H9 (cell line): Measurements from ENCODE around the gene TMEM178B. TPM values are rescaled to one million over a fixed set of nuclear protein-coding genes. Genes with fewer than 3 reads are reported as not detected.

Source experiments
- DNase-seq: peaks from one replicate; pipeline ENCODE4 v3.0.0-alpha.2; 2017
- H2AFZ ChIP-seq: one replicate; pipeline ENCODE4 v1.6.1; 2013; ENCODE audit warnings: mild to moderate bottlenecking, low read length, control low read depth, moderate library complexity
- H2AK5ac ChIP-seq: 2 replicates; pipeline ENCODE4 v1.6.1; 2013; ENCODE audit warnings: low read length, control low read depth, mixed read lengths; ENCODE audit not compliant: insufficient read length
- H2BK120ac ChIP-seq: one replicate; pipeline ENCODE4 v1.6.1; 2013; ENCODE audit warnings: low read depth, mild to moderate bottlenecking, low read length, control low read depth, inconsistent platforms; ENCODE audit not compliant: poor library complexity, severe bottlenecking
- H2BK12ac ChIP-seq: 2 replicates; pipeline ENCODE4 v1.6.1; 2013; ENCODE audit warnings: low read length, control low read depth, mixed read lengths, low read depth; ENCODE audit not compliant: insufficient read length
- H2BK15ac ChIP-seq: 2 replicates; pipeline ENCODE4 v1.6.1; 2013; ENCODE audit warnings: low read depth, low read length, control low read depth
- H2BK20ac ChIP-seq: one replicate; pipeline ENCODE4 v1.6.1; 2013; ENCODE audit warnings: low read depth, mild to moderate bottlenecking, low read length, control low read depth, inconsistent platforms; ENCODE audit not compliant: poor library complexity, severe bottlenecking
- H2BK5ac ChIP-seq: 2 replicates; pipeline ENCODE4 v1.6.1; 2013; ENCODE audit warnings: low read length, control low read depth, mixed read lengths; ENCODE audit not compliant: insufficient read length
- H3K14ac ChIP-seq: 2 replicates; pipeline ENCODE4 v1.6.1; 2013; ENCODE audit warnings: low read length, control low read depth; ENCODE audit not compliant: insufficient read depth
- H3K18ac ChIP-seq: 2 replicates; pipeline ENCODE4 v1.6.1; 2013; ENCODE audit warnings: low read depth, mild to moderate bottlenecking, mixed read lengths, low read length, control low read depth; ENCODE audit not compliant: insufficient read length
- H3K23ac ChIP-seq: 2 replicates; pipeline ENCODE4 v1.6.1; 2013; ENCODE audit warnings: low read length, control low read depth, mixed read lengths, low read depth; ENCODE audit not compliant: insufficient read length
- H3K23me2 ChIP-seq: 2 replicates; pipeline ENCODE4 v1.6.1; 2013; ENCODE audit warnings: low read depth, mild to moderate bottlenecking, mixed read lengths, low read length, control low read depth; ENCODE audit not compliant: insufficient read length, poor library complexity, severe bottlenecking
- H3K27ac ChIP-seq: 2 replicates; pipeline ENCODE4 v1.5.1; 2013; ENCODE audit warnings: low read length, control low read depth, mixed read lengths, low read depth; ENCODE audit not compliant: insufficient read length
- H3K27me3 ChIP-seq: 2 replicates; pipeline ENCODE4 v1.6.1; 2013; ENCODE audit warnings: low read length, control low read depth, inconsistent platforms; ENCODE audit not compliant: insufficient read depth
- H3K4ac ChIP-seq: 2 replicates; pipeline ENCODE4 v1.6.1; 2013; ENCODE audit warnings: low read depth, mild to moderate bottlenecking, control low read depth, inconsistent platforms, low read length, moderate library complexity
- H3K4me1 ChIP-seq: 2 replicates; pipeline ENCODE4 v1.6.1; 2013; ENCODE audit warnings: low read length, control low read depth, inconsistent platforms; ENCODE audit not compliant: insufficient read depth
- H3K4me2 ChIP-seq: 2 replicates; pipeline ENCODE4 v1.6.1; 2013; ENCODE audit warnings: low read length, control low read depth, mixed read lengths; ENCODE audit not compliant: insufficient read length, insufficient read depth
- H3K56ac ChIP-seq: 2 replicates; pipeline ENCODE4 v1.6.1; 2013; ENCODE audit warnings: low read depth, mild to moderate bottlenecking, mixed read lengths, low read length, control low read depth; ENCODE audit not compliant: insufficient read length
- H3K79me1 ChIP-seq: 2 replicates; pipeline ENCODE4 v1.6.1; 2013; ENCODE audit warnings: low read depth, mild to moderate bottlenecking, moderate library complexity, low read length, control low read depth, inconsistent platforms; ENCODE audit not compliant: insufficient read depth, poor library complexity, severe bottlenecking
- H3K79me2 ChIP-seq: 2 replicates; pipeline ENCODE4 v1.6.1; 2013; ENCODE audit warnings: low read length, control low read depth, inconsistent platforms; ENCODE audit not compliant: insufficient read depth
- H3K9ac ChIP-seq: 2 replicates; pipeline ENCODE4 v1.6.1; 2013; ENCODE audit warnings: low read length, control low read depth, mixed read lengths; ENCODE audit not compliant: insufficient read length; ENCODE audit errors: extremely low read depth
- H3K9me3 ChIP-seq: one replicate; pipeline ENCODE4 v1.6.1; 2013; ENCODE audit warnings: low read depth, low read length, inconsistent platforms; ENCODE audit not compliant: control insufficient read depth
- H3T11ph ChIP-seq: one replicate; pipeline ENCODE4 v1.6.1; 2013; ENCODE audit warnings: mild to moderate bottlenecking, low read length, control low read depth, inconsistent platforms
- H4K20me1 ChIP-seq: one replicate; pipeline ENCODE4 v1.6.1; 2013; ENCODE audit not compliant: control insufficient read depth, insufficient read length, insufficient read depth
- H4K5ac ChIP-seq: 2 replicates; pipeline ENCODE4 v1.6.1; 2013; ENCODE audit warnings: low read depth, mild to moderate bottlenecking, mixed read lengths, low read length, control low read depth; ENCODE audit not compliant: insufficient read length
- H4K8ac ChIP-seq: replicated peaks from 2 replicates; pipeline ENCODE4 v1.6.1; 2013; ENCODE audit warnings: low read length, control low read depth, mixed read lengths, low read depth; ENCODE audit not compliant: insufficient read length
- H4K91ac ChIP-seq: 2 replicates; pipeline ENCODE4 v1.6.1; 2013; ENCODE audit warnings: low read depth, mild to moderate bottlenecking, moderate library complexity, mixed read lengths, low read length, control low read depth; ENCODE audit not compliant: insufficient read length
- H3K27ac Mint-ChIP-seq, 3 experiments: 2 replicates in 2 of 3; 3 replicates in 1 of 3; pipeline ENCODE4 v1.8.0; 2020 to 2021; ENCODE audit warnings: mixed read lengths in 3 of 3, mild to moderate bottlenecking in 1 of 3, moderate library complexity in 1 of 3
- H3K27me3 Mint-ChIP-seq: 2 replicates; pipeline ENCODE4 v1.8.0; 2021; ENCODE audit warnings: low read depth, mild to moderate bottlenecking, moderate library complexity, mixed read lengths
- H3K36me3 Mint-ChIP-seq, 3 experiments: 2 replicates in 2 of 3; 3 replicates in 1 of 3; pipeline ENCODE4 v1.8.0; 2020 to 2021; ENCODE audit warnings: low read depth in 3 of 3, mixed read lengths in 3 of 3; ENCODE audit not compliant: insufficient read depth in 1 of 3
- H3K4me1 Mint-ChIP-seq, 2 experiments: 2 replicates each; pipeline ENCODE4 v1.8.0; 2020; ENCODE audit warnings: mixed read lengths in 2 of 2
- H3K4me3 Mint-ChIP-seq, 2 experiments: 2 replicates in 1 of 2; 3 replicates in 1 of 2; pipeline ENCODE4 v1.8.0; 2020 to 2021; ENCODE audit warnings: mild to moderate bottlenecking in 2 of 2, mixed read lengths in 2 of 2, moderate library complexity in 1 of 2
- H3K9me3 Mint-ChIP-seq, 2 experiments: 2 replicates in 1 of 2; 3 replicates in 1 of 2; pipeline ENCODE4 v1.8.0; 2020; ENCODE audit warnings: mild to moderate bottlenecking in 2 of 2, mixed read lengths in 2 of 2, moderate library complexity in 1 of 2
- CTCF ChIP-seq: fragments of 200-600 bp; sonication (generic); conservative IDR thresholded peaks from 3 replicates; pipeline ENCODE4 v1.8.0; 2021; ENCODE audit warnings: antibody characterized with exemption, mild to moderate bottlenecking
- WGBS: extraction: QIAGEN DNeasy Blood & Tissue Kit; methylation state at CpG from one replicate; pipeline ENCODE4 v1.1.7; 2013; ENCODE audit warnings: missing lambda C conversion rate, low lambda C conversion rate, mixed read lengths; ENCODE audit not compliant: insufficient read length; ENCODE audit errors: extremely low coverage; 5-methylcytosine and 5-hydroxymethylcytosine counted together
- total RNA-seq: library from RNA; stranded (reverse); gene quantifications from 2 replicates; pipeline ENCODE4 v1.2.1, GENCODE V29; 2021

Gene TMEM178B
- total RNA-seq, 1 experiment from 2014 or later = 11.3 TPM

GRCh38 chr7:141302617-141303016 lies 228.8 kb downstream of the TMEM178B start:
- no peak overlapping the region for H2AFZ ChIP-seq
- H2BK20ac ChIP-seq = no peak overlapping the region
- H3K9me3 Mint-ChIP-seq = no peaks in the 10 kb centered on the region
- no peak overlapping the region for H2BK15ac ChIP-seq
- no peak overlapping the region for H3K18ac ChIP-seq
- H4K8ac ChIP-seq = no peak overlapping the region
- no CpG with 5 or more reads among the region's 3 CpGs for WGBS
- TF ChIP-seq CTCF = no peak
- no peak overlapping the region for H4K91ac ChIP-seq
- H3K56ac ChIP-seq = no peak overlapping the region
- H2AK5ac ChIP-seq = no peak overlapping the region
- H3K9me3 ChIP-seq = no peaks in the 10 kb centered on the region
- no peaks in the 10 kb centered on the region for H3K27me3 ChIP-seq
- H2BK12ac ChIP-seq = no peak overlapping the region
- H3K9ac ChIP-seq = no peak overlapping the region
- H3K4ac ChIP-seq = no peak overlapping the region
- H3K27me3 Mint-ChIP-seq = no peaks in the 10 kb centered on the region; the same call in 1 of the 2 replicates
- no peaks in the 10 kb centered on the region for H3K23me2 ChIP-seq
- no peak overlapping the region for H3K14ac ChIP-seq
- H4K5ac ChIP-seq = no peak overlapping the region
- H2BK120ac ChIP-seq = no peak overlapping the region
- H3K4me1 ChIP-seq = no peaks in the 10 kb centered on the region
- H3K27ac Mint-ChIP-seq = no peak overlapping the region
- no peak overlapping the region for H3T11ph ChIP-seq
- no peaks in the 10 kb centered on the region for H3K36me3 Mint-ChIP-seq
- H3K4me3 Mint-ChIP-seq = no peak overlapping the region
- DNase-seq = no peak
- no peaks in the 10 kb centered on the region for H4K20me1 ChIP-seq
- H3K79me2 ChIP-seq = no peaks in the 10 kb centered on the region
- H2BK5ac ChIP-seq = no peak overlapping the region
- H3K4me2 ChIP-seq = no peak overlapping the region
- H3K79me1 ChIP-seq = no peaks in the 10 kb centered on the region
- H3K23ac ChIP-seq = no peak overlapping the region
- no peak overlapping the region for H3K27ac ChIP-seq
- H3K4me1 Mint-ChIP-seq = peaks cover 11% of the 10 kb centered on the region in 2 experiments
